ENCODE data around the gene FBXO48.

Gene FBXO48

GRCh38 chr2:68441179-68441993, 25.7 kb downstream of the FBXO48 start:
- peak; percentile 83 for TF ChIP-seq CTCF (IDR thresholded peaks at IDR 0.05; ENCODE audit: low read depth, low read length)
- H3K4me3 ChIP-seq (replicated peaks in 1 of 2; ENCODE audit: low read depth in 2 of 2, low read length in 2 of 2) = no peak overlapping the region
- DNase-seq (ENCODE audit: low read depth in 2 of 2) = peak; percentile 92

- peak in 1 of 2 donors; percentile 18 for DNase-seq (ENCODE audit: low read depth in 2 of 2)
- no peak overlapping the region for H3K4me3 ChIP-seq (replicated peaks in 1 of 2; ENCODE audit: low read depth in 2 of 2, low read length in 2 of 2)
- no peak for TF ChIP-seq CTCF (IDR thresholded peaks at IDR 0.05; ENCODE audit: low read depth, low read length)
Measured at GRCh38 chr2:68438455-68439303, 28.4 kb downstream of the FBXO48 start.

GRCh38 chr2:68436270-68436669, 30.8 kb downstream of the FBXO48 start:
- no peak for DNase-seq (ENCODE audit: low read depth in 2 of 2)
- H3K4me3 ChIP-seq (replicated peaks in 1 of 2; ENCODE audit: low read depth in 2 of 2, low read length in 2 of 2) = no peak overlapping the region
- TF ChIP-seq CTCF (IDR thresholded peaks at IDR 0.05; ENCODE audit: low read depth, low read length) = no peak

- DNase-seq (ENCODE audit: low read depth in 2 of 2) = peak; percentile 54 to 56
- H3K4me3 ChIP-seq (replicated peaks in 1 of 2; ENCODE audit: low read depth in 2 of 2, low read length in 2 of 2) = no peak overlapping the region
- TF ChIP-seq CTCF (IDR thresholded peaks at IDR 0.05; ENCODE audit: low read depth, low read length) = no peak
Measured at GRCh38 chr2:68435615-68436014, 31.5 kb downstream of the FBXO48 start.

GRCh38 chr2:68434981-68435380, 32.1 kb downstream of the FBXO48 start:
- TF ChIP-seq CTCF (IDR thresholded peaks at IDR 0.05; ENCODE audit: low read depth, low read length) = no peak
- H3K4me3 ChIP-seq (replicated peaks in 1 of 2; ENCODE audit: low read depth in 2 of 2, low read length in 2 of 2) = no peak overlapping the region
- DNase-seq (ENCODE audit: low read depth in 2 of 2) = no peak

GRCh38 chr2:68432696-68433658, 34.1 kb downstream of the FBXO48 start:
- DNase-seq (ENCODE audit: low read depth in 2 of 2) = no peak
- no peak for TF ChIP-seq CTCF (IDR thresholded peaks at IDR 0.05; ENCODE audit: low read depth, low read length)
- no peak overlapping the region for H3K4me3 ChIP-seq (replicated peaks in 1 of 2; ENCODE audit: low read depth in 2 of 2, low read length in 2 of 2)

Measured in cardiac fibroblast (primary cell).